Measurements from ENCODE around the gene GPN1.

DNA sequence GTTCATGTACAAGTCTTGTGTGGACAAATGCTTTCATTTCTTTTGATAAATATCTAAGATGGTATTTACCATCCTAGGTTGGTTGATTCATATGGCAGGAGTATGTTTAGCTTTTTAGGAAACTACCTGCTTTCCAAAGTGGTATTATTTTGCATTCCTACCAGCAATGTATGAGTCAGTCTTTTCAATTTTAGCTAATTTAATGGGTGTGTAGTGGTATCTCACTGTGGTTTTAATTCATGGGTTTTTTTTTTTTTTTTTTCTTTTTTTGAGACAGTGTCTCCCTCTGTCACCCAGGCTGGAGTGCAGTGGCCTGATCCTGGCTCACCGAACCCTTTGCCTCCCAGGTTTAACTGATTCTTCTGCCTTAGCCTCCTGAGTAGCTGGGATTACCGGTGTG, 41.8 kb upstream of the GPN1 start:
- no peak for TF ChIP-seq EZH2 (IDR thresholded peaks at IDR 0.05; ENCODE audit: low read depth, low read length, severe bottlenecking)
- TF ChIP-seq SRF (IDR thresholded peaks at IDR 0.05; ENCODE audit: low read depth, low read length): no peak
- TF ChIP-seq, protein P1, sequence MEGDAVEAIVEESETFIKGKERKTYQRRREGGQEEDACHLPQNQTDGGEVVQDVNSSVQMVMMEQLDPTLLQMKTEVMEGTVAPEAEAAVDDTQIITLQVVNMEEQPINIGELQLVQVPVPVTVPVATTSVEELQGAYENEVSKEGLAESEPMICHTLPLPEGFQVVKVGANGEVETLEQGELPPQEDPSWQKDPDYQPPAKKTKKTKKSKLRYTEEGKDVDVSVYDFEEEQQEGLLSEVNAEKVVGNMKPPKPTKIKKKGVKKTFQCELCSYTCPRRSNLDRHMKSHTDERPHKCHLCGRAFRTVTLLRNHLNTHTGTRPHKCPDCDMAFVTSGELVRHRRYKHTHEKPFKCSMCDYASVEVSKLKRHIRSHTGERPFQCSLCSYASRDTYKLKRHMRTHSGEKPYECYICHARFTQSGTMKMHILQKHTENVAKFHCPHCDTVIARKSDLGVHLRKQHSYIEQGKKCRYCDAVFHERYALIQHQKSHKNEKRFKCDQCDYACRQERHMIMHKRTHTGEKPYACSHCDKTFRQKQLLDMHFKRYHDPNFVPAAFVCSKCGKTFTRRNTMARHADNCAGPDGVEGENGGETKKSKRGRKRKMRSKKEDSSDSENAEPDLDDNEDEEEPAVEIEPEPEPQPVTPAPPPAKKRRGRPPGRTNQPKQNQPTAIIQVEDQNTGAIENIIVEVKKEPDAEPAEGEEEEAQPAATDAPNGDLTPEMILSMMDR (IDR thresholded peaks at IDR 0.05; ENCODE audit: control extremely low read depth in 1 of 3, insufficient read depth in 1 of 3, low read depth in 1 of 3, low read length in 3 of 3): no peak
- TF ChIP-seq NRF1 (IDR thresholded peaks at IDR 0.05; ENCODE audit: low read depth, low read length): no peak
- TF ChIP-seq SUZ12 (IDR thresholded peaks at IDR 0.05; ENCODE audit: low read length): no peak
- no peak for TF ChIP-seq CEBPB (IDR thresholded peaks at IDR 0.05; ENCODE audit: low read depth, low read length)
- TF ChIP-seq CBX5 (IDR thresholded peaks at IDR 0.05; ENCODE audit: low read depth, low read length): no peak
- TF ChIP-seq ZNF274 (IDR thresholded peaks at IDR 0.05; ENCODE audit: borderline replicate concordance, extremely low read depth, low read length): no peak
- TF ChIP-seq MAFK (IDR thresholded peaks at IDR 0.05; ENCODE audit: low read depth, low read length): no peak
- no peak for TF ChIP-seq USF2 (IDR thresholded peaks at IDR 0.05; ENCODE audit: low read length)
- TF ChIP-seq BACH1 (IDR thresholded peaks at IDR 0.05; ENCODE audit: low read length): no peak
